Measurements from ENCODE around the gene STRN3.

DNA sequence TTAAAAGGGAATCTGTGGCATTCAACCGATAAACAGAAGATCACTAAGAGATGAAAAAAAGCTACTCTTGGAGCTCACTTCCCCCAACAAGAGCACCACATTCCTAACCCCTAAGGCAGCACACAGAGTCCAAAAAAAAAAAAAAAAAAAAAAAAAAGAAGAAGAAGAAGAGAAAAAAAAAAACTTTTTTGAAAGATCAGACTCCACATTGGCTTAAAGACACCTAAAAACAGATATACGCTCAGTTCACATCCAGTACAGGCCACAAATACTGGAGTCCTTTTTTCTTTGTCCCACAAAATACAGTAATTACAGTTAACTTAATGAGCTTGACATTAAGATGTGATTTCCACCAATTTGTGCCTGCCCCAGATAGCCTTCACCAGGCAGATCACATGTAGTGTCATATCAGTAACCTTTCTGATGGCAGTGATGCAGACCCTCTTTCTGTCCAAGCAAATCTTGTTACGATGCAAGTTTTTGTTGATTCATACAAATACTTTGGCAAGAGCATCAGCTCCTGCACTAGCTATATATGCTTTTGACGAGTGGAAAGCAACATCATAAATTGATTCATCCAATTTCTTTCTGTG lies 131.2 kb downstream of the STRN3 start:
- TF ChIP-seq CTCF (IDR thresholded peaks at IDR 0.05) (no peak), POLR2A (IDR thresholded peaks at IDR 0.05) (no peak)
